NCI-H187 (cell line): ENCODE data around the gene SH3PXD2A.
"Not testable (repeated sequence)": the region's sequence is repeated elsewhere in the genome, so short reads cannot be mapped to it uniquely, and the experiment has no call there.

Experiments
- DNase-seq, 2 experiments: peaks; one replicate each; lab custom pipeline; 2025; lab: John Stamatoyannopoulos, UW

The SH3PXD2A gene

GRCh38 chr10:103791858-103792257 is 63.5 kb downstream of the SH3PXD2A start:
- no peak for DNase-seq

- no peak for DNase-seq
These were observed 64.1 kb downstream of the SH3PXD2A start for GRCh38 chr10:103791291-103791690.

- no peak for DNase-seq
These were observed 64.8 kb downstream of the SH3PXD2A start for GRCh38 chr10:103790580-103790979.

GRCh38 chr10:103789771-103790201 is 65.6 kb downstream of the SH3PXD2A start:
- no peak for DNase-seq

GRCh38 chr10:103789161-103789560 is 66.2 kb downstream of the SH3PXD2A start:
- no peak for DNase-seq

- DNase-seq = no peak
These were observed 68.0 kb downstream of the SH3PXD2A start for GRCh38 chr10:103787331-103787730.

GRCh38 chr10:103786020-103786419 is 69.4 kb downstream of the SH3PXD2A start:
- DNase-seq = no peak

- DNase-seq = no peak
These were observed 70.5 kb downstream of the SH3PXD2A start for GRCh38 chr10:103784723-103785418.

- DNase-seq = no peak
These were observed 71.3 kb downstream of the SH3PXD2A start for GRCh38 chr10:103784089-103784488.

GRCh38 chr10:103783681-103784080 is 71.7 kb downstream of the SH3PXD2A start:
- no peak for DNase-seq

GRCh38 chr10:103781329-103782061 is 73.9 kb downstream of the SH3PXD2A start:
- DNase-seq = no peak

- DNase-seq = no peak
These were observed 74.9 kb downstream of the SH3PXD2A start for GRCh38 chr10:103780242-103781149.

GRCh38 chr10:103778358-103779139 is 76.8 kb downstream of the SH3PXD2A start:
- DNase-seq = no peak

GRCh38 chr10:103776878-103777591 is 78.3 kb downstream of the SH3PXD2A start:
- no peak for DNase-seq

- no peak for DNase-seq
These were observed 79.6 kb downstream of the SH3PXD2A start for GRCh38 chr10:103775776-103776175.

- not testable (repeated sequence) for DNase-seq
These were observed 82.5 kb downstream of the SH3PXD2A start for GRCh38 chr10:103772846-103773245.

- DNase-seq = no peak
These were observed 83.1 kb downstream of the SH3PXD2A start for GRCh38 chr10:103772096-103772845.

GRCh38 chr10:103770139-103770538 is 85.2 kb downstream of the SH3PXD2A start:
- no peak for DNase-seq

- DNase-seq = no peak
These were observed 86.2 kb downstream of the SH3PXD2A start for GRCh38 chr10:103769176-103769575.

GRCh38 chr10:103768345-103768744 is 87.0 kb downstream of the SH3PXD2A start:
- no peak for DNase-seq
